PFSK-1 (cell line): ENCODE results near the gene NTSR2.

Source experiments
- POLR2AphosphoS5 ChIP-seq: IDR thresholded peaks from 2 replicates; pipeline ENCODE4 v1.6.1; 2012; ENCODE audit warnings: low read depth, mild to moderate bottlenecking, control low read depth, low read length, moderate library complexity
- SIN3A ChIP-seq: IDR thresholded peaks from 2 replicates; pipeline ENCODE4 v1.6.1; 2012; ENCODE audit warnings: mild to moderate bottlenecking, low read length, moderate library complexity, borderline replicate concordance; ENCODE audit not compliant: insufficient read depth
- TF ChIP-seq, protein P1 (sequence below), 2 experiments: IDR thresholded peaks; 2 replicates each; pipeline versions ENCODE4 v1.6.1 to v1.8.0; 2011 to 2012; ENCODE audit warnings: low read depth in 2 of 2, low read length in 2 of 2, control low read depth in 1 of 2, inconsistent platforms in 1 of 2, mild to moderate bottlenecking in 1 of 2, moderate library complexity in 1 of 2; ENCODE audit not compliant: insufficient read depth in 1 of 2

DNA sequence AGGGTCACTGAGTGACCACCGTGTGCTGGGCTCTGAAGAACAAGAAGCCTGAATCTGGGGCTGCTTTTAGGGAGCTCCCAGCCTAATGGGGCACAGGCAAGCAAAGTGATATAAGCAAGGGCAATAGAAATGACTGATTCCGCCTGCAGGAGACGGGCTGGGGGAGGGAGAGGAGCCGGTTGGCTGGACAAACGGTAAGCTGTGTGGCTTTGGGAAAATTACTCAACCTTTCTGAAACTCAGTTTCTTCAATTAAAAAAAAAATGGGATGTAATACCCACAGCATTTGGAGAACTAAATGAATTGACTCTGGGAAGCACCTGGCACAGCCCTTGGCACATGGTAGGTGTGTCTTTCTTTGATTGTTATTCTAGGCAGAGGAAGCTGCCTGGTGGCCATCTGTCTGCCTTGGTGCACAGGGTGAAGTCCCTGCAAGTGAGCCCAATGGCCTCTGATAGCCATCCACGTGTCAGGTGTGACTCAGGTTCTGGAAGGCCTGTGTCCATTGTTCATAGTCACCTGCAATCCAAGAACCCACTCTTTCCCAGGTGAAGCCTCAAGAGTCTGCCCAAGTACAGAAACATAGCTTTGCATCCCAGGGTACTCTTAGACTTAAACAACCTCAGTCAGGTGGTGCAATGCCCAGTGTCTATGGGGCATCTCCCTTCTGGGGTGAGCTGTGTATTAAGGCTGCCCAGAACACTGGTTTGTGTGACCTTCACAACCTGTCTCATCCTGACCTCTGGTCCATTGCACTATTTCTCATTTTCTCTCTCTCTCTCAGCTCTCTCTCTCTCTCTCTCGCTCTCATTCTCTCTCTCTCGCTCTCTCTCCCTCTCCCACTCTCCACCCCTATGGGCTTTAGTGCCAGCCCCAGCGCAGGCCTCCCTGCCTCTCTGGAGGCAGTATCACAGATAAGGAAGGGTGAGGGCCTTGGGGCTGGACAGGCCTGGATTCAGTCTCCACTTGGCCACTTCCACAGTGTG, 30.0 kb upstream of the NTSR2 start:
- no peak for TF ChIP-seq POLR2AphosphoS5
- no peak for TF ChIP-seq SIN3A
- TF ChIP-seq, protein P1, sequence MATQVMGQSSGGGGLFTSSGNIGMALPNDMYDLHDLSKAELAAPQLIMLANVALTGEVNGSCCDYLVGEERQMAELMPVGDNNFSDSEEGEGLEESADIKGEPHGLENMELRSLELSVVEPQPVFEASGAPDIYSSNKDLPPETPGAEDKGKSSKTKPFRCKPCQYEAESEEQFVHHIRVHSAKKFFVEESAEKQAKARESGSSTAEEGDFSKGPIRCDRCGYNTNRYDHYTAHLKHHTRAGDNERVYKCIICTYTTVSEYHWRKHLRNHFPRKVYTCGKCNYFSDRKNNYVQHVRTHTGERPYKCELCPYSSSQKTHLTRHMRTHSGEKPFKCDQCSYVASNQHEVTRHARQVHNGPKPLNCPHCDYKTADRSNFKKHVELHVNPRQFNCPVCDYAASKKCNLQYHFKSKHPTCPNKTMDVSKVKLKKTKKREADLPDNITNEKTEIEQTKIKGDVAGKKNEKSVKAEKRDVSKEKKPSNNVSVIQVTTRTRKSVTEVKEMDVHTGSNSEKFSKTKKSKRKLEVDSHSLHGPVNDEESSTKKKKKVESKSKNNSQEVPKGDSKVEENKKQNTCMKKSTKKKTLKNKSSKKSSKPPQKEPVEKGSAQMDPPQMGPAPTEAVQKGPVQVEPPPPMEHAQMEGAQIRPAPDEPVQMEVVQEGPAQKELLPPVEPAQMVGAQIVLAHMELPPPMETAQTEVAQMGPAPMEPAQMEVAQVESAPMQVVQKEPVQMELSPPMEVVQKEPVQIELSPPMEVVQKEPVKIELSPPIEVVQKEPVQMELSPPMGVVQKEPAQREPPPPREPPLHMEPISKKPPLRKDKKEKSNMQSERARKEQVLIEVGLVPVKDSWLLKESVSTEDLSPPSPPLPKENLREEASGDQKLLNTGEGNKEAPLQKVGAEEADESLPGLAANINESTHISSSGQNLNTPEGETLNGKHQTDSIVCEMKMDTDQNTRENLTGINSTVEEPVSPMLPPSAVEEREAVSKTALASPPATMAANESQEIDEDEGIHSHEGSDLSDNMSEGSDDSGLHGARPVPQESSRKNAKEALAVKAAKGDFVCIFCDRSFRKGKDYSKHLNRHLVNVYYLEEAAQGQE (IDR thresholded peaks at IDR 0.05; ENCODE audit: insufficient read depth in 1 of 2, low read depth in 2 of 2, low read length in 2 of 2), result no peak
